Erythroblast (primary cell): ENCODE measurements around the gene TMC8.

Experiments used
- GATA1 ChIP-seq: IDR thresholded peaks from 2 replicates; pipeline ENCODE4 v1.6.1; 2011; ENCODE audit warnings: low read depth, mild to moderate bottlenecking, control low read depth, low read length, moderate library complexity
- POLR2A ChIP-seq: IDR thresholded peaks from 2 replicates; pipeline ENCODE4 v1.6.1; 2011; ENCODE audit warnings: mild to moderate bottlenecking, low read length

DNA sequence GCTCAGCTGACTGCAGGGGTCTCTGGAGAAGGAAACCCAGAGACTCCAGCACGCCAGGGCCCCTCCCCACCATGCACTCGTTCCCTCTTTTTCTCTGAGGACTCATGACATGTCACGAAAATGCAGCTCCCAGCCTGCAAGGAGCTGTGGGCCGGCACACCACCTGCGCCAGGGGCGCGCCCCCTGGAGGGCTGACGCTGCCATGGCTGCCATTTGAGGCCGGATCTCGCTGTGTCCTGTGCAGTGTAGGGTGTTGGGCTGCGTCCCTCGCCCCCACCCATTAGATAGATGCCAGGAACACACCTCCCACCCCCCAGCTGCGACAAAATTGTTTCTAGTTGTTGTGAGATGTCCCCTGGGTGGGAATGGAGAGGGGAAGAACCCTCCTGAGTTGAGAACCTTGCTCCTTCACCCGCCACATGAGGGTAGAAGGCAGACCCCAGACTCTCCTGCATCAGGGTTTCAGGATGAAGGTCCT is 46.0 kb downstream of the TMC8 start:
- peak; percentile 27 for TF ChIP-seq POLR2A
- no peak for TF ChIP-seq GATA1
